ENCODE measurements around the gene TBCK.
A peak's percentile ranks its signal among the peaks of the same experiment; 100 is the strongest.

The TBCK gene

DNA sequence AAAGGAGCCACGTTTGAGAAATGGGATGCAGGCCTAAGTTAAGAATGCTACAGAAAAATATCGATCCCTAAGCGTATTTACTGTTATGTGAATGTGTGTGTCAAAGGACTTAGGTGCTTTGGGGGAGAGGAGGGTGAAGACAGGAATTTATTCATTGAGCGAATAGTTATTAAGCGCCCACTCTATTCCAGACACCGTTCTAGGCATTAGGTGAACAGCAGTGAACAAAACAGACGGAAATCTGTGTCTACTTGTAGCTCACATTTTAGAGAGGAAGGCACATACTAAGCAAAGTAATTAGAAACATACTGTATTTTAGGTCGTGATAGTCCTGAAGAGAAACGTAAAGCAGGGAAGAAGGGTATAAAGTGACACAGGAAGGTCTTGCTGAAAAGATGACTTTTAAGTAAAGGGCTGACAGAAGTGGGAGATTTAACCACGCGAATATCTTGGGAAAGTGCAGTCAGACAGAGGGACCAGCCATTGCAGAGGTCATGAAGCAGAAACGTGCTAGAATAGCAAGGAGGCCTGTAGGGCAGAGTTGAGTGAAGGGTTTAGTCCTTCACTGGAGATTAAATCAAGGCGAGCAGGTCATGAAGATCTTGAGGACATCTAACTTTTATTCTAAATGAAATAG is 882 bp upstream of the TBCK start:
- TF ChIP-seq, protein P1, sequence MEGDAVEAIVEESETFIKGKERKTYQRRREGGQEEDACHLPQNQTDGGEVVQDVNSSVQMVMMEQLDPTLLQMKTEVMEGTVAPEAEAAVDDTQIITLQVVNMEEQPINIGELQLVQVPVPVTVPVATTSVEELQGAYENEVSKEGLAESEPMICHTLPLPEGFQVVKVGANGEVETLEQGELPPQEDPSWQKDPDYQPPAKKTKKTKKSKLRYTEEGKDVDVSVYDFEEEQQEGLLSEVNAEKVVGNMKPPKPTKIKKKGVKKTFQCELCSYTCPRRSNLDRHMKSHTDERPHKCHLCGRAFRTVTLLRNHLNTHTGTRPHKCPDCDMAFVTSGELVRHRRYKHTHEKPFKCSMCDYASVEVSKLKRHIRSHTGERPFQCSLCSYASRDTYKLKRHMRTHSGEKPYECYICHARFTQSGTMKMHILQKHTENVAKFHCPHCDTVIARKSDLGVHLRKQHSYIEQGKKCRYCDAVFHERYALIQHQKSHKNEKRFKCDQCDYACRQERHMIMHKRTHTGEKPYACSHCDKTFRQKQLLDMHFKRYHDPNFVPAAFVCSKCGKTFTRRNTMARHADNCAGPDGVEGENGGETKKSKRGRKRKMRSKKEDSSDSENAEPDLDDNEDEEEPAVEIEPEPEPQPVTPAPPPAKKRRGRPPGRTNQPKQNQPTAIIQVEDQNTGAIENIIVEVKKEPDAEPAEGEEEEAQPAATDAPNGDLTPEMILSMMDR (IDR thresholded peaks at IDR 0.05) = no peak
- H3K4me1 ChIP-seq = peaks cover 0 to 62% (median 28%) of the 10 kb centered on the region in 4 donors

DNA sequence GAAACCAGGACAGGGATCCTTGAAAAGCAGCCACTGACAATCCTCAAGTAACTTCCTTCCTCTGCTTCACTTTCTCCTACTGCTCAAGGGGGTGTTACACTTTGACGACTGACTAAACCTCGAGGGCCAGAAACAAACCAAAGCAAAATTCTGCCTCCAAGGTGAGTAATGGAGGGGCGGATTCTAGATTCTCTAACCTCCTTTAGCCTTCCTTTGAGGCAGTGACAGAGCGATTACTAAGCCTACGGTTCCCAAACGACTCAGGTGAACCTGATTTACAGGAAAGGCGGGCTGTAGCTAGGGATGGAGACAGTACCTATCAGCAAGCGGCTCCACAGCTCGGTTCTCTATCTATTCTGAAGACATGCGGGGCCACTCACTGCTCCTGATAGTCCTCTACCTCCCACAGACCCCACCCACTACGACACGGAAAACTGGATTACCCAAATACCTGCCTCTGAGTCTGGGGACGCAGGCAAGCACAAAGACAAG is 487 bp downstream of the TBCK start:
- Histone ChIP-seq H3K27me3 (no peaks in the 10 kb centered on the region), H3K27ac (peak overlapping the region; percentile 91 to 96), H3K4me1 (peaks cover 0 to 76% (median 29%) of the 10 kb centered on the region in 4 donors), H3K9me3 (no peaks in the 10 kb centered on the region), H3K36me3 (peaks cover 0 to under 1% (median 0%) of the 10 kb centered on the region in 3 donors), H3K4me3 (peak overlapping the region; percentile 76 to 85)
- no peak for DNase-seq
- TF ChIP-seq, protein P1 (IDR thresholded peaks at IDR 0.05) = no peak
- intact Hi-C loops (cut with DNase I; ENCODE audit: low total_unique reads) = no loop called here

More for the DNA sequence above, 882 bp upstream of the TBCK start:
- peak overlapping the region; percentile 76 to 85 for H3K4me3 ChIP-seq
- DNase-seq = no peak
- H3K27ac ChIP-seq = peak overlapping the region; percentile 91 to 96
- peaks cover 0 to 10% (median 9%) of the 10 kb centered on the region in 3 donors for H3K36me3 ChIP-seq
- intact Hi-C loops (cut with DNase I; ENCODE audit: low total_unique reads) = no loop called here
- H3K9me3 ChIP-seq = no peaks in the 10 kb centered on the region
- H3K27me3 ChIP-seq = no peaks in the 10 kb centered on the region

DNA sequence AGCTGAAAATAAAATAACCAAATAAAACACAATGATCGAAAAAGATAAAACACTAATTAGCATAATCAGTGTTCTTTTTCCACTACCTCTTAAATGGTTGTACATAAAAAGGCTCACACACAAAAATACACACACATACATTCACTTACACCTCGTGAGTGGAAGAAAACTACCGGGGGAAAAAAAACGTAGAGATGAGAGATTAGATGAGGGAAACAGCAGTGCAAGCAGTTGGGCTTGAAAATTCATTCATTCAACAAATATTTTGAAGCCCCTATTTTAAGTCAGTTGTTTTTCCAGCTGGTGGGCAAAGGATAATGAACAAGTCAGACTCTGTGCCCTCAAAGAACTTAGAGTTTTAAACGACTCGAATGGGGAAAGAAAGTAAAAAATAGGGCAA is 1.0 kb downstream of the TBCK start:
- Histone ChIP-seq H3K27me3 (no peaks in the 10 kb centered on the region), H3K36me3 (no peaks in the 10 kb centered on the region), H3K9me3 (no peaks in the 10 kb centered on the region), H3K27ac (peak overlapping the region; percentile 91 to 96), H3K4me3 (peak overlapping the region; percentile 76 to 85), H3K4me1 (peaks cover 0 to 82% (median 31%) of the 10 kb centered on the region in 4 donors)
- DNase-seq = no peak
- intact Hi-C loops (cut with DNase I; ENCODE audit: low total_unique reads) = no loop called here
- TF ChIP-seq, protein P1 (IDR thresholded peaks at IDR 0.05) = no peak

DNA sequence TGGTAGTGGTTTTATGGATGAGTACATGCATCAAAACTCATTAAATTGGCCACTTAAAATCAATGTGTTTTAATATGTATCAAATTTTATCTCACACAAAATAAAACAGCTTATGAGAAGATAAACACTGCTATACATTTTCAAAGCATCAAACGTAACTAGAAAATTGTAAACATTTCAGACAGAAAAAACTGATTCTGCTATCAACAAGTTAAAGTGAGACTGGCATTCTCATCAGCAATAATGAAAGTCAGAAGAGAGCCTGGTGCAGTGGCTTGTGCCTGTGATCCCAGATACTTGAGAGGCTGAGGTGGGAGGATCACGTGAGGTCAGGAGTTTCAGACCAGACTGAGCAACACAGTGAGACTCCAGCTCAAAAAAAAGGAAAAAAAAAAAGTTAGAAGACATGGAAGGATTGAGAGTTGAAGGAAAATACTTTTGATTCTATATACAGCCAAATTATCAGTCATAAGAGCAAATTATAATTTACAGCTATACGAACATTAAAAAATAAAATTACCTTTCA is 2.9 kb downstream of the TBCK start:
- DNase-seq = no peak
- Histone ChIP-seq H3K4me1 (peaks cover 0 to 82% (median 26%) of the 10 kb centered on the region in 4 donors), H3K27ac (peak overlapping the region in 1 of 2 donors; percentile 55), H3K9me3 (no peaks in the 10 kb centered on the region), H3K4me3 (no peak overlapping the region), H3K27me3 (no peaks in the 10 kb centered on the region), H3K36me3 (peaks cover 0 to 4% (median 3%) of the 10 kb centered on the region in 3 donors)
- TF ChIP-seq, protein P1 (IDR thresholded peaks at IDR 0.05) = no peak
- intact Hi-C loops (cut with DNase I; ENCODE audit: low total_unique reads) = no loop called here

DNA sequence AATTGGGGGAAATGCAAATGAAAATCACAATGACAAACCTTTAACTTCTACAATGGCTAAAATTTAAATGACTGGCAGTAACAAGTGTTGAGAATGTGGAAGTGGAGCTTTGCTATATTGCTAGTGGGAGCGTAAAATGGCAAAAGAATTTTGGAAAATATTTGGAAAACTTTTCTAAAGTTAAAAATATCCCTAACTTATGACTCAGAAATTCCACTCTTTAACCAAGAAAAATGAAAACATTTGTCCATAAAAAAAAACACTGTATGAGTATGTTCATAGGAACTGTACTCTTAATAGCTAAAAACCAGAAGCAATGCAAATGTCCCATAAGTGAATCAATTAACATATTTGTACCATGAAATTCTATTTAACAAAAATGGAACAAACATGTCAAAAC is 3.6 kb downstream of the TBCK start:
- TF ChIP-seq, protein P1 (IDR thresholded peaks at IDR 0.05) = no peak
- Histone ChIP-seq H3K27ac (peak overlapping the region; percentile 38 to 55), H3K27me3 (no peaks in the 10 kb centered on the region), H3K9me3 (no peaks in the 10 kb centered on the region), H3K4me1 (peaks cover 0 to 76% (median 20%) of the 10 kb centered on the region in 4 donors), H3K4me3 (peak overlapping the region in 1 of 2 donors; percentile 7), H3K36me3 (peaks cover 0 to 5% (median 4%) of the 10 kb centered on the region in 3 donors)
- DNase-seq = no peak
- intact Hi-C loops (cut with DNase I; ENCODE audit: low total_unique reads) = no loop called here
